C4-2B (cell line): ENCODE results near the gene ASL.
"Not testable (repeated sequence)": the region's sequence is repeated elsewhere in the genome, so short reads cannot be mapped to it uniquely, and the experiment has no call there.

Source experiments
- H3K27ac ChIP-seq: fragments of 450-650 bp; 2 replicates; pipeline ENCODE4 v1.5.1; 2017
- CTCF ChIP-seq: fragments of 450-650 bp; conservative IDR thresholded peaks from 2 replicates; pipeline ENCODE4 v1.5.1; 2017; ENCODE audit warnings: mild to moderate bottlenecking
- ZFX ChIP-seq: fragments of 450-650 bp; IDR thresholded peaks from 2 replicates; pipeline ENCODE4 v1.6.1; 2017

Gene ASL

GRCh38 chr7:66099551-66100407, 24.2 kb downstream of the ASL start:
- no peak for TF ChIP-seq CTCF
- no peak for TF ChIP-seq ZFX
- H3K27ac ChIP-seq, result peak overlapping the region; percentile 94

DNA sequence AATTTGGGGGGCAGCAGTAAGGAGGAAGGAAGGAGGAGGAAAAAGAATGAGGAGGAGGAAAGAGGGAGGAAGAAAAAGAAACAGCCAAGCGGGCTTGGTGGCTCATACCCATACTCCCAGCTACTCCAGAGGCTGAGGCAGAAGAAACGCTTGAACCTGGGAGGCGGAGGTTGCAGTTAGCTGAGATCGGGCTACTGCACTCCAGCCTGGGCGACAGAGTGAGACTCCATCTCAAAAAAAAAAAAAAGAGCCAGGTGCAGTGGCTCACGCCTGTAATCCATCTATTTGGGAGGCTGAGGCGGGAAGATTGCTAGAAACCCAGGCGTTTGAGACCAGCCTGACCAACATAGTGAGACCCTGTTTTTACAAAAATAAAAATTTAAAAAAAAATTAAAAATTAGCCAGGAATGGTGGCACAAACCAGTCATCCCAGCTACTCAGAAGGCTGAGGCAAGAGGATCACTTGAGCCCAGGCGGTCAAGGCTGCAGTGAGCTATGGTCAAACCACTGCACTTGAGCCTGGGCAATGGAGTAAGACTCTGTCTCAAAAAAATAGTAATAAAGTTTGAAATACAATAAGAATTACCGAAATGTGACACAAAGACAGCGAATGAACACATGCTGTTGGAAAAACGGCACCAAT, 24.9 kb downstream of the ASL start:
- peak overlapping the region; percentile 94 for H3K27ac ChIP-seq
- TF ChIP-seq CTCF, result no peak
- TF ChIP-seq ZFX, result no peak

DNA sequence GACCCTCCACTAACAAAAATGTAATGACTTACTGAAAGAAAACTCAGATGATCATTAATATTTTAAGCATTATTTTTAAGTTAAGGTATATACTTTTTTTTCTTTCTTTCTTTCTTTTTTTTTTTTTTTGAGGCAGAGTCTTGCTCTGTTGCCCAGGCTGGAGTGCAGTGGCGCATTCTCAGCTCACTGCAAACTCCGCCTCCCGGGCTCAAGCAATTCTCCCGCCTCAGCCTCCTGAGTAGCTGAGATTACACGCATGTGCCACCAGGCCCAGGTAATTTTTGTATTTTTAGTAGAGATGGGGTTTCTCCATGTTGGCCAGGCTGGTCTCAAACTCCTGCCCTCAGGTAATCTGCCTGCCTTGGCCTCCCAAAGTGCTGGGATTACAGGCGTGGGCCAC, 26.5 kb downstream of the ASL start:
- not testable (repeated sequence) for H3K27ac ChIP-seq

DNA sequence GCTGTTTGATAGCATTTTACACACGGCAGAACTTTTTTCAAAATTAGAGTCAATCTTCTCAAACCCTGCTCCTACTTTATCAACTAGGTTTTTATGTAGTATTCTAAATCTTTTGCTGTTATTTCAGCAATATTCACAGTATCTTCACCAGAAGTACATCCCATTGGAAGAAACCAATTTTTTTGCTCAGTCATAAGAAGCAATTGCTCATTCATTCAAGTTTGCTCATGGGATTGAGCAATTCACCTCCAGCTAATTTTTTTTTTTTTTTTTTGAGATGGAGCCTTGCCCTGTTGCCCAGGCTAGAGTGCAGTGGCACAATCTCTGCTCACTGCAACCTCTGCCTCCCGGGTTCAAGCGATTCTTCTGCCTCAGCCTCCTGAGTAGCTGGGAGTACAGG, 28.4 kb downstream of the ASL start:
- H3K27ac ChIP-seq, result not testable (repeated sequence)

DNA sequence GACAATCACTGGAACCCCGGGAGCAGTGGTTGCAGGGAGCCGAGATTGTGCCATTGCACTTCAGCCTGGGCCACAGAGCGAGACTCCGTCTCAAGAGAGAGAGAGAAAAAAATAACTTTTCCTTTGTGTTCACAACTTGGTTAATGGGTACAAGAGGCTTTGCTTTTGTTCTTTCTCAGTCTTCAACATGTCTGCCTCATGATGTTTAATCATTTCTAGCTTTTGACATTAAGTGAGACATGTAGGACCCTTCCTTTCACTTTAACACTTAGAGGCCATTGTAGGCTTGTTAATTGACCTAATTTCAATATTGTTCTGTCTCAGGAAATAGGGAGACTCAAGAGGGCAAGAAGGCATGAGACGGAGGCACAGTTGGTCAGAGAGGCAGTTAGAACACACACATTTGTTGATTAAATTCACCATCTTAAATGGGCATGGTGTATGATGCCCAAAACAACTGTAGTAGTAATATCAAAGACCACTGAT, 29.7 kb downstream of the ASL start:
- no peak overlapping the region for H3K27ac ChIP-seq
- TF ChIP-seq CTCF, result no peak
- TF ChIP-seq ZFX, result no peak

DNA sequence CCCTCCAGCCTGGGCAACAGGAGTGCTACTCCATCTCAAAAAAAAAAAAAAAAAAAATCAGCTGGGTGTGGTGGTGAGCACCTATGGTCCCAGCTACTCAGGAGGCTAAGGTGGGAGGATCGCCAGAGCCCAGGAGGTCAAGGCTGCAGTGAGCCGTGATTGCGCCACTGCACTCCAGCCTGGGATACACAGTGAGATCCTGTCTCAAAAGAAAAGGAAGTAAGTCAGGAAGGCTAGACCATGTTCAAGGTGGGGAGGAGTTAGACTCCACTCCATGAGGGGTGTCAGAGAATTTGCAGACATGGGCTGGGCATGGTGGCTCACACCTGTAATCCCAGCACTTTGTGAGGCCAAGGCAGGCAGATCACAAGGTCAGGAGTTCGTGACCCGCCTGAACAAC, 32.8 kb downstream of the ASL start:
- H3K27ac ChIP-seq, result not testable (repeated sequence)

GRCh38 chr7:66110856-66111255, 35.2 kb downstream of the ASL start:
- no peak overlapping the region for H3K27ac ChIP-seq
- TF ChIP-seq ZFX, result no peak
- TF ChIP-seq CTCF, result no peak

GRCh38 chr7:66114743-66115649, 39.4 kb downstream of the ASL start, which contains the start of gene CRCP:
TSS of gene CRCP (plus strand) at chr7:66114847. CDS start at chr7:66114963, 116 bp downstream.
- peak within 1 kb of the TSS; percentile 91 for H3K27ac ChIP-seq
- TF ChIP-seq ZFX (peak; percentile 85; the same call in 1 of the 2 replicates), CTCF (no peak)

- H3K27ac ChIP-seq, result not testable (repeated sequence)
Observed at GRCh38 chr7:66116680-66117420, 41.2 kb downstream of the ASL start.
